Neuronal stem cell (in vitro differentiated cells): ENCODE results near the gene PLA2G4E.

Experiments used
- DNase-seq: peaks from one replicate; pipeline ENCODE4 v3.0.0-alpha.2; 2013; ENCODE audit warnings: low spot score
- H2AFZ ChIP-seq: one replicate; pipeline ENCODE4 v1.6.1; 2013; ENCODE audit warnings: mild to moderate bottlenecking, low read length, inconsistent platforms
- H2AK5ac ChIP-seq: 2 replicates; pipeline ENCODE4 v1.6.1; 2013; ENCODE audit warnings: low read depth, mild to moderate bottlenecking, inconsistent platforms, low read length, moderate library complexity, mixed read lengths
- H2BK120ac ChIP-seq: 2 replicates; pipeline ENCODE4 v1.6.1; 2013; ENCODE audit warnings: low read depth, mild to moderate bottlenecking, inconsistent platforms, low read length, moderate library complexity, mixed read lengths
- H2BK12ac ChIP-seq: one replicate; pipeline ENCODE4 v1.6.1; 2013; ENCODE audit warnings: low read length, inconsistent platforms
- H2BK15ac ChIP-seq: 2 replicates; pipeline ENCODE4 v1.6.1; 2013; ENCODE audit warnings: mild to moderate bottlenecking, low read length, inconsistent platforms, mixed read lengths
- H2BK5ac ChIP-seq: one replicate; pipeline ENCODE4 v1.6.1; 2013; ENCODE audit warnings: inconsistent platforms, mild to moderate bottlenecking, low read length, moderate library complexity
- H3K14ac ChIP-seq: one replicate; pipeline ENCODE4 v1.6.1; 2013; ENCODE audit warnings: low read length, inconsistent platforms
- H3K18ac ChIP-seq: 2 replicates; pipeline ENCODE4 v1.6.1; 2013; ENCODE audit warnings: low read length, inconsistent platforms
- H3K23ac ChIP-seq: 2 replicates; pipeline ENCODE4 v1.6.1; 2013; ENCODE audit warnings: low read depth, mild to moderate bottlenecking, mixed read lengths, low read length, inconsistent platforms; ENCODE audit not compliant: poor library complexity
- H3K27ac ChIP-seq: replicated peaks from 3 replicates; pipeline ENCODE4 v1.5.1; 2013; ENCODE audit warnings: low read length, inconsistent platforms
- H3K27me3 ChIP-seq, 3 experiments: 2 replicates each; pipeline ENCODE4 v1.6.1; 2013; ENCODE audit warnings: low read length in 3 of 3, mild to moderate bottlenecking in 2 of 3, inconsistent platforms in 1 of 3, low read depth in 1 of 3, mixed read lengths in 1 of 3, moderate library complexity in 1 of 3; ENCODE audit not compliant: control insufficient read depth in 3 of 3, insufficient read depth in 3 of 3
- H3K36me3 ChIP-seq, 2 donors: replicated peaks in 1 of 2; 2 replicates each; pipeline ENCODE4 v1.6.1; 2013; ENCODE audit warnings: low read length in 2 of 2; ENCODE audit not compliant: control insufficient read depth in 2 of 2, insufficient read depth in 2 of 2
- H3K4ac ChIP-seq: 2 replicates; pipeline ENCODE4 v1.6.1; 2013; ENCODE audit warnings: inconsistent platforms, mild to moderate bottlenecking, low read length, moderate library complexity
- H3K4me1 ChIP-seq, 2 donors: 1 replicate in 1 of 2; 2 replicates in 1 of 2; pipeline ENCODE4 v1.6.1; 2013; ENCODE audit warnings: low read length in 2 of 2, low read depth in 1 of 2; ENCODE audit not compliant: control insufficient read depth in 2 of 2, insufficient read depth in 1 of 2
- H3K4me2 ChIP-seq: one replicate; pipeline ENCODE4 v1.6.1; 2013; ENCODE audit warnings: mild to moderate bottlenecking, low read length, inconsistent platforms; ENCODE audit not compliant: insufficient read depth, poor library complexity, severe bottlenecking
- H3K4me3 ChIP-seq, 2 donors: 2 replicates each; pipeline ENCODE4 v1.5.1; 2013; ENCODE audit warnings: low read length in 2 of 2, mild to moderate bottlenecking in 2 of 2, inconsistent platforms in 1 of 2, moderate library complexity in 1 of 2
- H3K79me1 ChIP-seq: one replicate; pipeline ENCODE4 v1.6.1; 2013; ENCODE audit warnings: low read depth, mild to moderate bottlenecking, inconsistent platforms, low read length, moderate library complexity
- H3K9ac ChIP-seq: one replicate; pipeline ENCODE4 v1.6.1; 2013; ENCODE audit warnings: mild to moderate bottlenecking, low read depth, low read length, inconsistent platforms; ENCODE audit not compliant: poor library complexity
- H3K9me3 ChIP-seq, 2 donors: replicated peaks in 1 of 2; 2 replicates each; pipeline versions ENCODE3 to v1.6.1; 2013; ENCODE audit warnings: low read length in 2 of 2, mild to moderate bottlenecking in 2 of 2, inconsistent platforms in 1 of 2, low read depth in 1 of 2, mixed read lengths in 1 of 2, moderate library complexity in 1 of 2; ENCODE audit not compliant: control insufficient read depth in 2 of 2, insufficient read depth in 1 of 2
- H4K8ac ChIP-seq: one replicate; pipeline ENCODE4 v1.6.1; 2013; ENCODE audit warnings: low read depth, mild to moderate bottlenecking, inconsistent platforms, low read length, moderate library complexity
- H4K91ac ChIP-seq: one replicate; pipeline ENCODE4 v1.6.1; 2013; ENCODE audit warnings: low read length, low read depth, mild to moderate bottlenecking, inconsistent platforms; ENCODE audit not compliant: poor library complexity
- WGBS, 2 donors: extraction: QIAGEN DNeasy Blood & Tissue Kit; methylation state at CpG; one replicate each; pipeline ENCODE4 v1.1.7; 2013; ENCODE audit warnings: missing lambda C conversion rate in 2 of 2, mixed read lengths in 1 of 2; ENCODE audit not compliant: insufficient read length in 2 of 2, insufficient replicate concordance in 1 of 2; ENCODE audit errors: extremely low coverage in 2 of 2; 5-methylcytosine and 5-hydroxymethylcytosine counted together

Gene PLA2G4E

GRCh38 chr15:42036112-42036905 is 15.5 kb upstream of the PLA2G4E start:
- Histone ChIP-seq H2AK5ac (peak overlapping the region; percentile 43), H3K36me3 (no peaks in the 10 kb centered on the region)
- DNase-seq = no peak

DNA sequence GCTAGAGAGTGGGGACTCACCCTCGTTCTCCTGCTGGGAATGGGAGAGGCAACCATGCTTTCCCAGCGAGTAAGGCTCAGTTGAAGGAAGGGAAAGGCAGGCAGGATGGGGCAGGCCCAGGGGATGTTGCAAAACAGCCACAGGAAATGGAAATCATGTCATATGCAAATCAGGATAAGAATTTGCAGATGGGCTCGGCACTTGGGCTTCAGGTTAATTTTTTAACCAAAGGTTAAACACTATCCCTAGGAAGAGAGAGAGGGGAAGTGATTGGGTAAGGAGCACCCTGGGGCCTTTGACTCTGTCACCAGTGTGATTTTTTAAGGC is 14.6 kb upstream of the PLA2G4E start:
- H2BK12ac ChIP-seq = no peak overlapping the region
- H3K9me3 ChIP-seq = peaks cover 0 to 2% of the 10 kb centered on the region in 2 donors
- no peak overlapping the region for H3K4me2 ChIP-seq
- H3K79me1 ChIP-seq = peaks cover 1% of the 10 kb centered on the region
- H3K27ac ChIP-seq = no peak overlapping the region
- no peak overlapping the region for H4K91ac ChIP-seq
- no peak overlapping the region for H2BK120ac ChIP-seq
- no peak overlapping the region for H3K18ac ChIP-seq
- H3K9ac ChIP-seq = no peak overlapping the region
- H3K4ac ChIP-seq = no peak overlapping the region
- H3K14ac ChIP-seq = no peak overlapping the region
- no peak overlapping the region for H2AK5ac ChIP-seq
- peaks cover 0 to 11% (median 0%) of the 10 kb centered on the region in 3 experiments for H3K27me3 ChIP-seq
- H3K23ac ChIP-seq = peak overlapping the region; percentile 18
- no peak for DNase-seq
- no peak overlapping the region for H2BK15ac ChIP-seq
- H2BK5ac ChIP-seq = no peak overlapping the region
- no peaks in the 10 kb centered on the region for H3K4me1 ChIP-seq
- no peaks in the 10 kb centered on the region for H3K36me3 ChIP-seq
- no peak overlapping the region for H3K4me3 ChIP-seq
- peak overlapping the region; percentile 51 for H2AFZ ChIP-seq
- no CpG with 5 or more reads among the region's 3 CpGs for WGBS, 2 donors
- H4K8ac ChIP-seq = no peak overlapping the region

More at GRCh38 chr15:42036112-42036905, 15.5 kb upstream of the PLA2G4E start:
- no peak overlapping the region for H3K9ac ChIP-seq
- no peak overlapping the region for H3K4ac ChIP-seq
- H3K79me1 ChIP-seq = peaks cover 1% of the 10 kb centered on the region
- peak overlapping the region; percentile 79 for H3K14ac ChIP-seq
- no peaks in the 10 kb centered on the region for H3K4me1 ChIP-seq
- peak overlapping the region; percentile 14 for H3K4me2 ChIP-seq
- peak overlapping the region; percentile 56 for H2AFZ ChIP-seq
- no peak overlapping the region for H3K4me3 ChIP-seq
- no peak overlapping the region for H2BK5ac ChIP-seq
- no peak overlapping the region for H2BK12ac ChIP-seq
- H3K27ac ChIP-seq = no peak overlapping the region
- peak overlapping the region; percentile 78 for H4K8ac ChIP-seq
- H3K27me3 ChIP-seq = peaks cover 0 to 8% (median 0%) of the 10 kb centered on the region in 3 experiments
- peak overlapping the region; percentile 72 for H2BK15ac ChIP-seq
- no peaks in the 10 kb centered on the region for H3K9me3 ChIP-seq
- H3K23ac ChIP-seq = peak overlapping the region; percentile 18
- peak overlapping the region; percentile 73 for H3K18ac ChIP-seq
- WGBS, 2 donors = no CpG with 5 or more reads among the region's 45 CpGs
- peak overlapping the region; percentile 84 for H2BK120ac ChIP-seq
- no peak overlapping the region for H4K91ac ChIP-seq

DNA sequence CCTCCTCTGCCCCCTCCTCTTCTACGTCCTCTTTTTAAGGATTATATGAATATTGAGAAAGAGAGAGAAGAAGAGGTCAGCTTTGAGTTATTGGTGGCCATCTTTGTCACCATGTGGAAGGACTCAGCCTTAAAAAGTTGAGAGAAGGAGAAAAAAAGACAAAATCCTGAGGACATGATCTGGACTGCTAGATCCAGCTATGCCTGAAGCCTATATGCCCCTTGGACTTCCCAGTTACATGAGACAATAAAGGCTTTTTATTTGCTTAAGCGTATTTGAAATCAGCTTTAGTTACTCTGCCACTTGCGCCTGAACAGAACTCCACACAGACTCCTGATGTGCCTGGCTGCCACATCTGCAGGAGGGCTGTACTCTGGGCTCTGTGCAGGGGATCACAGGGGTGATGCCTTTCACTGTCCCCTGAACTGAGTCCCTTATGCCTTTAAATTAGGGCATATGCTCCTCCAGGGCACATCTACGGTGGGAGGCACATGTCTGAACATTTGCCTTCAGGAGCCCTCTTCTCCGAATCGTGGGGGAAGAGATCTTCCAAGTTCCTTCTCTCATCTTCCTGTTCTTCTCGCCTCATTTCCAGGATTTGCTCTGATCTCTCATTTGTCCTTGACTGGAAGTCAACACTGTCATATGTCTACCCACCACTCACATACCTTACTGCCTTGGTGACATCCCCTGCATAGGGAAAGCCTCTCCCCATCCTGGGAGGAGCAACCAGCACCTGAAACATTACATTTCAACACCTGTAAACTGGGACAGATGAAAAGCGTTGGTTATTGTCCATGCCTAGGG is 14.0 kb upstream of the PLA2G4E start:
- Histone ChIP-seq H3K9ac (no peak overlapping the region), H2BK12ac (no peak overlapping the region), H3K4me3 (no peak overlapping the region), H3K4me2 (no peak overlapping the region), H3K4me1 (no peaks in the 10 kb centered on the region), H4K8ac (no peak overlapping the region), H2BK5ac (no peak overlapping the region), H3K27ac (no peak overlapping the region), H3K36me3 (no peaks in the 10 kb centered on the region), H3K18ac (no peak overlapping the region), H2BK120ac (no peak overlapping the region), H3K23ac (peak overlapping the region; percentile 18), H3K79me1 (peaks cover 1% of the 10 kb centered on the region), H3K4ac (no peak overlapping the region), H3K27me3 (peaks cover 0 to 17% (median 0%) of the 10 kb centered on the region in 3 experiments), H3K9me3 (peaks cover 0 to 2% of the 10 kb centered on the region in 2 donors), H3K14ac (no peak overlapping the region), H2AFZ (peak overlapping the region; percentile 51), H2BK15ac (no peak overlapping the region), H2AK5ac (no peak overlapping the region), H4K91ac (no peak overlapping the region)
- DNase-seq = no peak
- no CpG with 5 or more reads among the region's 8 CpGs for WGBS, 2 donors
